Neuron (in vitro differentiated cells): ENCODE results near the gene COL23A1.
"Not testable (repeated sequence)": the region's sequence is repeated elsewhere in the genome, so short reads cannot be mapped to it uniquely, and the experiment has no call there.

ENCODE experiments used
- H2AFZ ChIP-seq: one replicate; pipeline ENCODE4 v1.6.1; 2013; ENCODE audit warnings: low read depth, mild to moderate bottlenecking, inconsistent platforms, low read length, moderate library complexity
- H3K27me3 ChIP-seq: one replicate; pipeline ENCODE4 v1.6.1; 2013; ENCODE audit warnings: low read length; ENCODE audit not compliant: insufficient read depth
- H3K36me3 ChIP-seq: one replicate; pipeline ENCODE4 v1.6.1; 2013; ENCODE audit warnings: low read length; ENCODE audit not compliant: insufficient read depth
- H3K4me1 ChIP-seq: one replicate; pipeline ENCODE4 v1.6.1; 2013; ENCODE audit warnings: low read length; ENCODE audit not compliant: insufficient read depth
- H3K4me3 ChIP-seq: 2 replicates; pipeline ENCODE4 v1.5.1; 2013; ENCODE audit warnings: mild to moderate bottlenecking, low read length, moderate library complexity
- H3K9me3 ChIP-seq: one replicate; pipeline ENCODE4 v1.6.1; 2013; ENCODE audit warnings: low read length

Gene COL23A1

DNA sequence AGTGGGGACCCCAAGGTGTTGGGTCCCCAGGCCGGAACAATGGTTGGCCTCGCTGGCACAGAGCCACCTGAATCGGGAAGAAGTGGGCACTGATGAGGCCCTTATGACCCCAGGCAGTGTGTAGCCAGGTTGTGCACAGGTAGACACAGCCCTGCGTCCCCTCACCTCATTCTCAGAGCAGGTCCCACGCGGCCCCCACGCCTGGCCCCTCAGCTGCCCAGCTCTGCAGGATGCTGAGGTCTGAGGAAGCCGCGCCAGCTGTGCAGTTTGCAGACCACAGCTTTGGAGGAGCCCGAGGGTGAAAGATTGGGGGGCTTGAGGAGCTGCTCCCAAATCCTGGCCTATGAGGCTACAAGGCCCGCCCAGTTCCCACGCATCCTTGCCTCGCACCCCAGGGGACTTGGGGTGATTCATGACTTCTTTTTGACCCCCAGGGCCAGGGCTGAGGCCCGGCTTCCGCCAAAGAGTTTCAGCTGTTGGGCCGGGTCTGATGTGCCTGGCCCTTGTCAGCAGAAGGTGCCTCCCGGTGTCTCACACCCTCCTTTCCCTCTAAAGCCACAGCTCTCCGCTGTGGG lies 269.8 kb downstream of the COL23A1 start:
- H3K9me3 ChIP-seq = no peaks in the 10 kb centered on the region
- H3K27me3 ChIP-seq = no peaks in the 10 kb centered on the region
- H3K4me1 ChIP-seq = no peaks in the 10 kb centered on the region
- no peak overlapping the region for H3K4me3 ChIP-seq
- no peak overlapping the region for H2AFZ ChIP-seq
- H3K36me3 ChIP-seq = no peaks in the 10 kb centered on the region

DNA sequence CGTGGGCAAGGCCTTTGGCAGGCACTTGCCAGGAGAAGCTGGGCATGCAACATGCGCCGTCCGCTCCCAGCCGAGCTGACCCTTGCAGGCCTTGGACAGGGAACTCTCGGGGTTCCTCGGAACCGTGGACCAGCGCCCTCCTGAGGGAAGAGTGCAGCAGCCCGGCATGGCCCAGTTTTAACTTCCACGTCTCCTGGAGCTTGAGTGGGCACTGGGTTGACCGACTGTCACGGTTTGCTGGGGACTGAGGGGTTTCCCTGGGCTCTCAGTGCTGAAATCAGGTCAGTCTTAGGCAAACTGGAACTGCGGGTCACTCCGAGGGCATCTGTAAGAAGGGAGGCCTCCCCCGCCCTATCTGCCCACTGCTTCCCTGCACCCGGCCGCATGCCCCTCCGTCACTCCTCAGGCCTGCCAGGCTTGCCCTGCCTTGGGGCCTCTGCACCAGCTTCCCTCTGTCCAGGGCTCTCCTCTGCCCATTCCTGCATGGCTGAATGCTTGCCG lies 270.6 kb downstream of the COL23A1 start:
- Histone ChIP-seq H3K27me3 (no peaks in the 10 kb centered on the region), H3K4me1 (no peaks in the 10 kb centered on the region), H2AFZ (no peak overlapping the region), H3K36me3 (no peaks in the 10 kb centered on the region), H3K9me3 (no peaks in the 10 kb centered on the region), H3K4me3 (no peak overlapping the region)

DNA sequence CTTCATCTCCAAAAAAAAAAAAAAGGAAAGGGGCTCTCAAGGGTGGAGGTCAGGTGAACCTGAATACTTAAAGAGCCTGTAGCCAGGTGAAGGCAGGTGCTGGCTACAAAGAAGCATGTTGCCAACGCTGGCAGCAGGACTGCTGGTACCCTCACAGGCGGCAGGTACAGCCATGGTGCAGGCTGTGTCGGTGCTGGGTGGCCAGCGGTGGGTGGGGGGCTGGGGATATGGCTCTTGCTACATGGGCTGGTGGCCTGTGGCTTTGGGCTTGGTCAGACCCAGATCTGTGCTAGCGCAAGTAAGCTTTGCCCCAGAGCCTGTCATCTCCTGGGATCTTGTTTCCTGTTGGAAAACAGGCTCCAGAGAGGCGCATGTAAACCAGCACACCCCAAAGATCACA lies 271.3 kb downstream of the COL23A1 start:
- H3K4me3 ChIP-seq = no peak overlapping the region
- no peaks in the 10 kb centered on the region for H3K27me3 ChIP-seq
- no peaks in the 10 kb centered on the region for H3K4me1 ChIP-seq
- H2AFZ ChIP-seq = no peak overlapping the region
- H3K36me3 ChIP-seq = no peaks in the 10 kb centered on the region
- H3K9me3 ChIP-seq = no peaks in the 10 kb centered on the region

DNA sequence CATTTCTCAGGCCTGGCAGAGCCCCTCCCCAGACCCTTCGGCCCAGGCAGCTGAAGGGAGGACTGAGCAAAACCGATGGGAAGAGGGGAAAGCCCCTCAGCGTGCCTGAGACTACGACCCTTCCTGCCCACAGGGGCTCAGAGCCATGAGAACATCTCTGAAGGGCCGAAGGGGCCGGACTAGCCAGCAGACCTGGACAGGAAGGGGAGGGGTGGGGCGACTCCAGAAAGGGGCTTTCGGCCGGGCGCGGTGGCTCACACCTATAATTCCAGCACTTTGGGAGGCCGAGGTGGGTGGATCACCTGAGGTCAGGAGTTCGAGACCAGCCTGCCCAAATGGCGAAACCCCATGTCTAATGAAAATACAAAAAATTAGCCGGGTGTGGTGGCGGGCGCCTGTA lies 271.8 kb downstream of the COL23A1 start:
- no peak overlapping the region for H3K4me3 ChIP-seq
- no peaks in the 10 kb centered on the region for H3K4me1 ChIP-seq
- H2AFZ ChIP-seq = no peak overlapping the region
- no peaks in the 10 kb centered on the region for H3K27me3 ChIP-seq
- no peaks in the 10 kb centered on the region for H3K36me3 ChIP-seq
- no peaks in the 10 kb centered on the region for H3K9me3 ChIP-seq

DNA sequence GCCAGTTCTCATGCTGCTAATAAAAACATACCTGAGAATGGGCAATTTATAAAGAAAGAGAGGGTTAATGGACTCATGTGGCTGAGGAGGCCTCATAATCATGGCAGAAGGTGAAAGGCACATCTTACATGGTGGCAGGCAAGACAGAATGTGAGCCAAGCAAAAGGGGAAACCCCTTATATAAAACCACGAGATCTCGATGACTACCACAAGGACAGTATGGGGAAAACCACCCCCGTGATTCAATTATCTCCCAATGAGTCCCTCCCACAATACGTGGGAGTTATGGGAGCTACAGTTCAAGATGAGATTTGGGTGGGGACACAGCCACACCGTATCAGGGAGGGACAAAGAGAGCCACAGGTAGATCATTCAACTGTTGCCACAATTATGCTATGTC lies 272.5 kb downstream of the COL23A1 start:
- H3K4me3 ChIP-seq, H3K9me3 ChIP-seq, H2AFZ ChIP-seq, H3K4me1 ChIP-seq, H3K36me3 ChIP-seq, H3K27me3 ChIP-seq: not testable (repeated sequence)

DNA sequence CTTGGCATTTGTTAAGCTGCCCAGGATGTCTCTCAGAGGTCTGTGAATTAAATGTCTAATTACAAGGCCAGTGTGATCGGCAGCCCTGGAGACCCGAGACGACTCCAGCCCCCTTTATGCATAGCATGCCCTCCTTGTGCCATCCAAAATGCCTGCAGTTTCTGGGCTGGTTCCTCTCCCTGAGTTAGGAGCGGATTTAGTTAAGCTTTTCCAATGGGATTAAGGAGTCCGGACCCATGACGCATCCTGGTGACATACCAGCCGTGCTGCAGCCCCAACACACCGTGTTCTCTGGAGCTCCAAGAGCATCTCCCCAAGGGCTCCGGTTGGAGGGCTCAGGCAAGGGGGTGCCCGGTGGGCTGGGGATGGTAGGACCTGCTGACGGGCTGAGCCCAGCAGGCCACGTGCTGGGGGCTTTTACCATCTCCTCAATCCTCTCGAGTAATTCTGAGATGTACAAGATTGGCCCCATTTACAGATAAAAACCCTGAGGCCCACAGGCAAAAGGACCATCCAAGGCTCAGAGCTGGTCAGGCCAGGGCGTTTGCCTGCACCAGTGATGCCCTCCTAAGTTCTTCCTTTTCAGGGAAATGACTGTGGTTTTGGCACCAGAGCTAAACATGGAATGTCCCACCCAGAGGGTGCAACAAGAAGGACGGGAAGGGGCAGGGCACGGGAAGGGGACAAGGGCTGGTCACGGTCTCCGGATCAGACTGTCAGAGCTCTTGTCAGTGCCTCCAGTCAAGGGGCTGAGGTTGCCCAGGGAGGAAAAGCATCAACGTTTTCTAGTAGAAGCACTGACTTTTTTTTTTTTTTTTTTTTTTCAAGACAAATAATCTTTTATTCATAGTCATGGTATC lies 275.0 kb downstream of the COL23A1 start:
- H3K4me3 ChIP-seq = no peak overlapping the region
- no peaks in the 10 kb centered on the region for H3K9me3 ChIP-seq
- H3K36me3 ChIP-seq = no peaks in the 10 kb centered on the region
- no peaks in the 10 kb centered on the region for H3K4me1 ChIP-seq
- H2AFZ ChIP-seq = no peak overlapping the region
- H3K27me3 ChIP-seq = no peaks in the 10 kb centered on the region

DNA sequence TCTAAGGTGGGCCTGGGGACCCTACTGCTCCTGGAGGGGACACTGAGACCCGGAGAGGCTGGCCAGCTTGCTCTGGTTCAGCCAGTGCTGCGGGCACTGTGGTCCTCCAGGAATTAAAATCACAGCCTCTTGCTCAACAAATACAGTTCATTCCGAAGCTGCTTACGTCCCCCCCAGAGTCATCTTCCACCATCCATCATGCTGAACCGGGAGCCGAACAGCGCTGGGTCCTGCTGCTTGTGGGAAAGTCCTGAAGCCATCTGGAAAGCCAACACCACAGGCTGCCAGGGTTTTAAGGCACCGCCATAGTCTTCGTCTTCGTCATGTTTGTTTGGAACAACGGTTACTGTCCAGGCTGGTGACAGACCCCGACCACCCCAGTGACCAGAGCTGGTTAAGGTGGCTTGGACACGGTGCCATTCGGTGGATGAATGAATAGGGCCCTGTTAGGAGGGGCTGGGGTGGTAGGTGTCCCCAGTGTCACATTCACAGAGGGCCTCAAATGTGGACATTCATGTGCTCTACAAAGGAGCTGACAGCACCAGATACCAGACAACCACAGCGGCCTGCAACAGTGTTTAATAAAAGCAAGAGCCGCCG lies 276.0 kb downstream of the COL23A1 start:
- Histone ChIP-seq H2AFZ (no peak overlapping the region), H3K36me3 (no peaks in the 10 kb centered on the region), H3K4me3 (no peak overlapping the region), H3K27me3 (no peaks in the 10 kb centered on the region), H3K9me3 (no peaks in the 10 kb centered on the region), H3K4me1 (no peaks in the 10 kb centered on the region)

DNA sequence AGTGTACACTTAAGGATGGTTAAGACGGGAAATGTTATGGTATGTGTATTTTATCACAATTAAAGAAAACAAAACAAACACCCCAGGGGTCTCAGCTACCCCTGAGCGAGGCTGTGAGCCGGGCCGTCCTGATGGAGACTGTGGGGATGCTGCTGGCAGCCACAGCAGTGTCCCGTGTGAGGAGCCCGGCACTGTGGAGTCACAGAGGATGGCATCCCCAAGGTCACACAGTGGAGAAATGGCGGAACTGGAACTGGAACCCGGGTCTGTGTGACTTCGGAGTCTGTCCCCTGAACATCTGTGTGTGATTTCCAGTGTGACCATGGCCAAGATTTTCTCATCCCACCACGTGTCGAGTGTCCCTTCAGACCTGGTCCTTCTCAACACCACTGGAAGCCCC lies 276.9 kb downstream of the COL23A1 start:
- no peaks in the 10 kb centered on the region for H3K36me3 ChIP-seq
- H3K27me3 ChIP-seq = no peaks in the 10 kb centered on the region
- H3K4me1 ChIP-seq = no peaks in the 10 kb centered on the region
- H2AFZ ChIP-seq = no peak overlapping the region
- H3K4me3 ChIP-seq = no peak overlapping the region
- no peaks in the 10 kb centered on the region for H3K9me3 ChIP-seq

DNA sequence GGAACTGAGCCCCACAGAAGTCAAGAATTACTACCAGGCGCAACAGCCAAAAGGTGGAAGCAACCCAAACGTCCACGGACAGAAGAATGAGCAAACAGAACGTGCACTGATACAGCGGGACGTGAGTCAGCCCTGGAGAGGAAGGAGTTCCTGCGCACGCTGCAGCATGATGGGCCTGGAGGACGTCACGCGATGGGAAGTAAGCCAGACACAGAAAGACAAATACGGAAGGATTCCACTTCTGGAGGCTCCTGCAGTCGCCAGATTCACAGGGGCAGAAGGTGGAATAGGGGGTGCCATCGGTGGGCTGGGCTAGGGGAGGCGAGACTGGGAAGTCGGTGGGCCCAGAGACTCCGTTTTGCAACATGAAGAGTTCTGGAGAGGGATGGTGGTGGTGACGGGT lies 277.3 kb downstream of the COL23A1 start:
- Histone ChIP-seq H3K9me3 (no peaks in the 10 kb centered on the region), H3K4me1 (no peaks in the 10 kb centered on the region), H3K27me3 (no peaks in the 10 kb centered on the region), H3K36me3 (no peaks in the 10 kb centered on the region), H3K4me3 (no peak overlapping the region), H2AFZ (no peak overlapping the region)

DNA sequence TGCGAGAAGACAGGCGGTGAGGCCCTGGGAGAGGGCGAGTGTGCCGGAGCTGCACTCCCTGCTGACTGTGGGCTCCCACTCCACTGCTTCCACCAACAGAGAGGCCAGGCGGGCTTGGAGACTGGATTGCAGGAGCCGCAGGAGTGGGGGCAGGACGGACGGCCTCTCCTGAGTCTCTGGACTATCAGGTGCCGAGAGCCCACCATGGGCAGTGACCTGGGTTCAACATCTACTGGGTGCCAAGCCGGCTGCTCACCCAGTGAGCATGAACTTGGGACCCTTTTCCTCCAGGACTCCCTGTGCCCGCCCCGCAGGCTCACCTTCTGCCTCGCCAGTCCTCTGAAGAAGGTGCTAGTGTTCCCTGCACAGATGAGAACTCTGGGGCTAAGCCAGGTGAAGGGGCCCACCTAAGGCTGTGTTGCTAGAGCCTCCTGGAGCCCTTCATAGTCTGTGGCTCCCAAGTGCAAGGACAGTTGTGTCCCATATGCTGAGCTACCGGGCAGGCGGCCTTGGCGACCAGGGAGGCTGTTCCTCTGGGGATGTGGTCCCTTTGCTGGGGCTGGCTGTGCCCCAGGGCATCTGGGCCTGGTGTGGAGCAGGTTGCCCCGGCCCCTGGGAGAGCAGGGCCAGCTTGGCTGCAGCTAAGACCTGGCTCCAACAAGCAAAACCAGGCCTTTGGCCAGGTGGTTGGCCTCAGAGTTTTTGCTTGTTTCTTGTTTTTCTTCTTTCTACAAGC lies 279.9 kb downstream of the COL23A1 start:
- Histone ChIP-seq H3K4me3 (no peak overlapping the region), H3K36me3 (no peaks in the 10 kb centered on the region), H3K27me3 (no peaks in the 10 kb centered on the region), H3K4me1 (no peaks in the 10 kb centered on the region), H3K9me3 (peaks cover 2% of the 10 kb centered on the region), H2AFZ (no peak overlapping the region)

DNA sequence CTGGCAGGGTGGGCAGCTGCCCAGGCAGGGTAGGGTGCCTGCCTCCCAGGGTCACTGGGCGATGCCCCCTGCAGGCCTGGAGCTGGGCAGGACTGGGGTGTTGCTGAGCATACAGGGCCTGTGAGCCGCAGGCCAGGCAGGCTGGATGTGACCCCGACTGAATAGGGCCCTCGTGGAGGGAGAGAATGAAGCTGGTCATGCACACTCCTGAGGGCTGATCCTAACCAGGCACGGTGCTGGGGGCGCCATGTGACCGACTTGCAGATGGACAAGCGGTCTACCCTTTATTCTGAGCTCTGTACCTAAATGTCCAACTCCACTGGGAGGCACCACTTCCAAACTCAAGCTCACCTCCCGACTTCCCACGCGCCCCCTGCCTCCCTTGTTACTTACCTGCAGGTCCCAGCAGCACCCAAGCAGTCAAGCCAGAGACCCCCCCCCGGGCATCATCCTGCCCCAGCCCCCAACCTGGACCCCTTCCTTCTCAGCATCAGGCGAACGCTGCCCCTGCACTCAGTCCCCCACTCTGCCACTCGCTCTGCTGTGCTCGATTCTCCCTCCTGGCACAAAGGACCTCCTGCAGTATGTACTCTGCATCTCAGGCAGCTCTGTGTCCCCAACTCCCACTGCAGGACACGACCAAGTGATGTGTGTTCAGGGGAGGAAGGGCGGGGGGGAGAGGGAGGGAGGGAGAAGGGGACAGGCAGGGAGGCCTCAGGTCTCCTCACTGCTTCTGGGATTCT lies 280.8 kb downstream of the COL23A1 start:
- H3K4me3 ChIP-seq = no peak overlapping the region
- no peaks in the 10 kb centered on the region for H3K36me3 ChIP-seq
- H3K4me1 ChIP-seq = no peaks in the 10 kb centered on the region
- no peaks in the 10 kb centered on the region for H3K27me3 ChIP-seq
- no peak overlapping the region for H2AFZ ChIP-seq
- H3K9me3 ChIP-seq = peaks cover 2% of the 10 kb centered on the region

DNA sequence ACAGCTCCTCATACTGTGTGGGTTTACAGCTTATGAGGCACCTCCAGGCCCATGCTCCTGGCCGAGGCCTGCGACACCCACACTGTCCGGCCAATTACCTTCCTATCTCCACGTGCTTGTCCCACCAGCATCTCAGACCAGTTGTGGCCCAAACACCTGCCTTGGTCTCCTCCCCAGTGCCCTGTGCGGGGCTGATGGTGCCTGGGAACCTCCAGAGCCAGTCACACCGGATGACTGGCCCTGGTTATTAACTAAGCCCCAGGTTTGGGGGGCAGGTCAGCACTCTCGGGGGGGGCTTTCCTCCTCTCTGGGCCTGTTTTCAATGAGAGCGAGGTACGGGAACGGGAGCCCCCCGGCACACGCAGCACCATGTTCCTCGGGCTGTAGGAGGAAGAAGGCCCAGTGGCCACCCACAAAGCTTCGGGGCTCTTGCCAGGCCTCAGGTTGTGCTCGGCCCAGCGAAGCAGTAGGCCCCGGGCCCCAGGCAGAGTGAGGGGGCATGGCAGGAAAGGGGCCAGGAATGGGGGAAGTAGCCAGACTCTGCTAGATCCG lies 281.6 kb downstream of the COL23A1 start:
- Histone ChIP-seq H3K4me1 (no peaks in the 10 kb centered on the region), H3K27me3 (no peaks in the 10 kb centered on the region), H3K36me3 (no peaks in the 10 kb centered on the region)

More for the DNA sequence above, 281.6 kb downstream of the COL23A1 start:
- Histone ChIP-seq H3K9me3 (peaks cover 2% of the 10 kb centered on the region), H3K4me3 (no peak overlapping the region), H2AFZ (no peak overlapping the region)
